K562 (cell line): ENCODE measurements around the gene OBSCN. TPM values are rescaled to one million over a fixed set of nuclear protein-coding genes. Genes with fewer than 3 reads are reported as not detected.

ENCODE experiments used
- ATAC-seq: fragments of 200-7000 bp; cut with Tn5 transposase; 3 replicates; pipeline ENCODE4 v1.9.1; 2020; ENCODE audit warnings: moderate library complexity
- BruUV-seq: library from RNA; stranded (reverse); fragments of 400-500 nt; replicated peaks from 2 replicates; lab custom pipeline; 2021; lab: Mats Ljungman, UMichigan
- CTCF ChIA-PET: fragments of 300-600 bp; formaldehyde crosslinking; extraction: SDS; loops from one replicate; lab custom pipeline; 2021; ENCODE audit warnings: low intra/inter-chr PET ratio; lab: Yijun Ruan, JAX
- POLR2A ChIA-PET: fragments of 300-600, 350-650 bp; sonication (Branson Sonifier 250); formaldehyde crosslinking; extraction: SDS; loops from one replicate; lab custom pipeline; 2021; ENCODE audit warnings: antibody characterized with exemption, inconsistent platforms; lab: Yijun Ruan, JAX
- DNase-seq, 4 experiments: peaks; one replicate each; pipeline versions ENCODE4 v3.0.0 to v3.0.0-alpha.2; 2011 to 2018; ENCODE audit warnings: low spot score in 3 of 4, mixed read lengths in 3 of 4; ENCODE audit errors: extremely low read depth in 1 of 4
- FAIRE-seq: peaks from 2 replicates; lab custom pipeline; 2011; peaks lifted over from hg19 to GRCh38; lab: Jason Lieb, UNC
- H2AFZ ChIP-seq: 2 replicates; pipeline ENCODE4 v1.6.0; 2011; ENCODE audit warnings: low read depth, low read length, control low read depth, inconsistent platforms
- H3K27ac ChIP-seq: fragments of 200-600 bp; 3 replicates; pipeline ENCODE4 v1.8.0; 2011; ENCODE audit warnings: low read depth, mild to moderate bottlenecking, control low read depth, inconsistent platforms, low read length, moderate library complexity, mixed read lengths; ENCODE audit errors: extremely low read depth
- H3K27me3 ChIP-seq, 2 experiments: fragments of 300-600 bp in 1 of 2; 2 replicates in 1 of 2; 3 replicates in 1 of 2; pipeline versions ENCODE4 v1.6.0 to v1.8.0; 2011; ENCODE audit warnings: inconsistent platforms in 2 of 2, low read length in 2 of 2, mild to moderate bottlenecking in 1 of 2, mixed read lengths in 1 of 2, moderate library complexity in 1 of 2; ENCODE audit not compliant: control insufficient read depth in 2 of 2, insufficient read depth in 2 of 2
- H3K36me3 ChIP-seq: fragments of 300-600 bp; 3 replicates; pipeline ENCODE4 v1.8.0; 2011; ENCODE audit warnings: mild to moderate bottlenecking, low read length, inconsistent platforms; ENCODE audit not compliant: control insufficient read depth, insufficient read depth
- H3K4me1 ChIP-seq, 2 experiments: fragments of 200-600 bp in 1 of 2; replicated peaks in 1 of 2; 2 replicates in 1 of 2; 3 replicates in 1 of 2; pipeline versions ENCODE4 v1.5.1 to v1.8.0; 2011; ENCODE audit warnings: inconsistent platforms in 2 of 2, low read length in 2 of 2, mild to moderate bottlenecking in 1 of 2, mixed read lengths in 1 of 2, moderate library complexity in 1 of 2; ENCODE audit not compliant: control insufficient read depth in 2 of 2, insufficient read depth in 2 of 2
- H3K4me2 ChIP-seq: 2 replicates; pipeline ENCODE4 v1.6.1; 2011; ENCODE audit warnings: low read length, control low read depth, inconsistent platforms, mixed read lengths; ENCODE audit not compliant: insufficient read depth
- H3K4me3 ChIP-seq: fragments of 200-600 bp; sonication (generic), shearing (Covaris generic); 2 replicates; pipeline ENCODE4 v1.5.1; 2016; ENCODE audit warnings: control low read depth, inconsistent platforms
- H3K79me2 ChIP-seq: fragments of 200-600 bp; 3 replicates; pipeline ENCODE4 v1.8.0; 2011; ENCODE audit warnings: low read length, inconsistent platforms; ENCODE audit not compliant: control insufficient read depth, insufficient read depth
- H3K9ac ChIP-seq, 2 experiments: 2 replicates each; pipeline versions ENCODE4 v1.6.0 to v1.6.1; 2011; ENCODE audit warnings: low read depth in 2 of 2, low read length in 2 of 2, control low read depth in 1 of 2, inconsistent platforms in 1 of 2, mild to moderate bottlenecking in 1 of 2, mixed read lengths in 1 of 2; ENCODE audit not compliant: insufficient read depth in 1 of 2
- H3K9me1 ChIP-seq: one replicate; pipeline ENCODE4 v1.6.0; 2011; ENCODE audit warnings: inconsistent platforms, mild to moderate bottlenecking, low read length, moderate library complexity; ENCODE audit not compliant: control insufficient read depth, insufficient read depth
- H3K9me3 ChIP-seq: replicated peaks from 2 replicates; pipeline ENCODE4 v1.5.1; 2011; ENCODE audit warnings: low read depth, low read length, inconsistent platforms; ENCODE audit not compliant: control insufficient read depth, insufficient read depth
- H4K20me1 ChIP-seq: replicated peaks from 2 replicates; pipeline ENCODE4 v1.6.1; 2011; ENCODE audit warnings: low read length, inconsistent platforms, mixed read lengths; ENCODE audit not compliant: control insufficient read depth, insufficient read depth
- ARID3A ChIP-seq: IDR thresholded peaks from 2 replicates; pipeline ENCODE4 v1.6.1; 2012; ENCODE audit warnings: low read depth, low read length, improper control_type of control experiment, borderline replicate concordance
- ATF7 ChIP-seq: fragments of 450-650 bp; IDR thresholded peaks from 2 replicates; pipeline ENCODE4 v1.7.1; 2014; ENCODE audit warnings: mild to moderate bottlenecking, moderate library complexity
- BCOR ChIP-seq: fragments of 450-650 bp; IDR thresholded peaks from 2 replicates; pipeline ENCODE4 v1.6.1; 2016
- BMI1 ChIP-seq: fragments of 150-350 bp; IDR thresholded peaks from 2 replicates; pipeline ENCODE4 v1.6.1; 2014; ENCODE audit warnings: low read length
- HNRNPL ChIP-seq: fragments of 200-400 bp; formaldehyde crosslinking; IDR thresholded peaks from 2 replicates; pipeline ENCODE4 v1.6.1; 2017; ENCODE audit warnings: low read depth, mild to moderate bottlenecking, low read length
- KDM5B ChIP-seq: fragments of 200-600 bp; sonication (generic); IDR thresholded peaks from 2 replicates; pipeline ENCODE4 v1.6.1; 2012; ENCODE audit warnings: low read depth, mild to moderate bottlenecking, moderate library complexity, low read length, control low read depth, inconsistent platforms; ENCODE audit not compliant: insufficient replicate concordance
- KLF16 ChIP-seq: IDR thresholded peaks from 2 replicates; pipeline ENCODE4 v1.6.1; 2016; ENCODE audit warnings: antibody characterized with exemption
- NCOA6 ChIP-seq: fragments of 450-650 bp; IDR thresholded peaks from 2 replicates; pipeline ENCODE4 v1.6.1; 2017; ENCODE audit warnings: mild to moderate bottlenecking
- NR4A1 ChIP-seq, 2 experiments: fragments of 250-450 bp in 1 of 2; fragments of 450-650 bp in 1 of 2; sonication (Bioruptor Pico) in 1 of 2; IDR thresholded peaks; 2 replicates each; pipeline versions ENCODE4 v1.4.0 to v1.6.1; 2016 to 2020; ENCODE audit warnings: mild to moderate bottlenecking in 2 of 2, missing compliant biosample characterization in 1 of 2, missing genetic modification characterization in 1 of 2, moderate library complexity in 1 of 2
- RAD51 ChIP-seq: fragments of 450-650 bp; IDR thresholded peaks from 2 replicates; pipeline ENCODE4 v1.7.1; 2016; ENCODE audit warnings: low read depth, mild to moderate bottlenecking, borderline replicate concordance
- RUNX1 ChIP-seq: sonication (generic); IDR thresholded peaks from 2 replicates; pipeline ENCODE4 v1.6.1; 2016; ENCODE audit warnings: antibody characterized with exemption, low read depth
- SAP30 ChIP-seq: fragments of 200-600 bp; sonication (generic); IDR thresholded peaks from 2 replicates; pipeline ENCODE4 v1.6.1; 2012; ENCODE audit warnings: borderline replicate concordance, low read depth, mild to moderate bottlenecking, moderate library complexity, low read length, control low read depth, inconsistent platforms; ENCODE audit not compliant: insufficient read depth, poor library complexity, severe bottlenecking
- TCF7L2 ChIP-seq: fragments of 150-350 bp; IDR thresholded peaks from 2 replicates; pipeline ENCODE4 v1.6.1; 2016; ENCODE audit warnings: low read depth, mild to moderate bottlenecking, low read length, moderate library complexity
- ZFP91 ChIP-seq: sonication (generic); formaldehyde crosslinking; IDR thresholded peaks from 2 replicates; pipeline ENCODE4 v1.8.0; 2022; ENCODE audit warnings: mild to moderate bottlenecking, missing genetic modification reagents
- ZNF354B ChIP-seq: fragments of 250-450 bp; sonication (Bioruptor Pico); IDR thresholded peaks from 2 replicates; pipeline ENCODE4 v1.4.0; 2020
- ZNF780A ChIP-seq: fragments of 250-450 bp; sonication (Bioruptor Pico); IDR thresholded peaks from 2 replicates; pipeline ENCODE4 v1.5.0; 2021; ENCODE audit warnings: mild to moderate bottlenecking
- WGBS: fragments of 100-300 bp; shearing (Covaris generic); methylation state at CpG from one replicate; pipeline ENCODE4 v1.1.6; 2016; ENCODE audit warnings: low coverage, mixed read lengths; ENCODE audit not compliant: insufficient coverage; ENCODE audit errors: missing lambda C conversion rate; 5-methylcytosine and 5-hydroxymethylcytosine counted together
- in situ Hi-C: fragments of 300-500 bp; cut with MboI; formaldehyde crosslinking; loops from 4 replicates; pipeline ENCODE4 v1.15.0; 2018; ENCODE audit warnings: inconsistent platforms, mixed read lengths
- intact Hi-C: fragments of 100-400 bp; cut with micrococcal nuclease; formaldehyde crosslinking; loops from 2 replicates; pipeline ENCODE4 v1.14.2; 2022
- polyA plus RNA-seq, 8 experiments: library from polyadenylated mRNA; depleted of rRNA in 4 of 8; stranded (reverse) in 5 of 8; unstranded in 3 of 8; fragments of >200 nt; fragmentation: Nextera tagmentation in 2 of 8; fragmentation: Illumina TruSeq in 1 of 8; extraction: Ambion mirVana in 2 of 8; extraction: Trizol in 1 of 8; gene quantifications; 2 replicates each; pipeline versions ENCODE4 v1.2.1 to v1.2.3, GENCODE V29; 2011 to 2014; ENCODE audit warnings: inconsistent platforms in 1 of 8, missing spikeins in 1 of 8
- total RNA-seq, 7 experiments: library from RNA; depleted of rRNA in 6 of 7; stranded (reverse); fragments of >200 nt in 6 of 7; fragmentation: Illumina TruSeq in 2 of 7; extraction: Trizol in 2 of 7; gene quantifications; 2 replicates each; pipeline versions ENCODE4 v1.2.1 to v1.2.3, GENCODE V29; 2011 to 2021; ENCODE audit warnings: low replicate concordance in 1 of 7
- TF ChIP-seq, protein P1 (sequence below): fragments of 250-450 bp; sonication (Bioruptor Pico); IDR thresholded peaks from 2 replicates; pipeline ENCODE4 v1.5.0; 2021

OBSCN gene
- total and polyA plus RNA-seq, 9 of the 15 experiments (the other 6 are each of a cell fraction or from before 2014, with no cell fraction given) = 0.18 to 19.7 (median 3.6) TPM

GRCh38 chr1:228343191-228343661 lies 135.4 kb downstream of the OBSCN start:
- no peaks in the 10 kb centered on the region; the same call in 2 of the 3 replicates for H3K36me3 ChIP-seq
- peaks cover 5 to 41% of the 10 kb centered on the region in 2 experiments; a peak in 3 of 5 replicates for H3K4me1 ChIP-seq
- peaks cover 8% of the 10 kb centered on the region; the same call in 1 of the 2 replicates for H3K9me3 ChIP-seq
- WGBS = 65% methylated on average over 13 of the region's 19 CpGs
- no peak for DNase-seq
- in situ Hi-C loops (loop anchor here (10.0 kb wide), 1 partner anchor 112 kb away; a partner anchor contains a TSS), intact Hi-C loops (loop anchor here (5.0 kb wide), 1 partner anchor 49 kb away; no protein-coding TSS in a partner anchor)
- H3K9me1 ChIP-seq = no peaks in the 10 kb centered on the region
- no peak for FAIRE-seq
- ChIA-PET POLR2A (no interaction called here), CTCF (no interaction called here)
- H3K4me2 ChIP-seq = no peak overlapping the region
- H3K79me2 ChIP-seq = no peaks in the 10 kb centered on the region
- H4K20me1 ChIP-seq = no peaks in the 10 kb centered on the region
- ATAC-seq = no peak
- BruUV-seq = no TSS peak
- no peak overlapping the region for H3K9ac ChIP-seq
- H3K4me3 ChIP-seq = no peak overlapping the region
- H3K27me3 ChIP-seq = peaks cover 2 to 24% of the 10 kb centered on the region in 2 experiments; a peak in 4 of 5 replicates
- no peak overlapping the region for H3K27ac ChIP-seq
- H2AFZ ChIP-seq = no peak overlapping the region
- TF ChIP-seq RUNX1 (no peak), ZNF780A (CRISPR knock-in tag) (no peak), HNRNPL (no peak), BCOR (no peak), BMI1 (no peak), TCF7L2 (no peak), KLF16 (no peak), ZNF354B (CRISPR knock-in tag) (no peak), ZFP91 (no peak), ATF7 (no peak), SAP30 (no peak), NCOA6 (no peak), RAD51 (no peak), ARID3A (no peak), KDM5B (no peak), NR4A1 (CRISPR knock-in tag; IDR thresholded peaks at IDR 0.05) (no peak), NR4A1 (tag; IDR thresholded peaks at IDR 0.05) (no peak)
- TF ChIP-seq, protein P1, sequence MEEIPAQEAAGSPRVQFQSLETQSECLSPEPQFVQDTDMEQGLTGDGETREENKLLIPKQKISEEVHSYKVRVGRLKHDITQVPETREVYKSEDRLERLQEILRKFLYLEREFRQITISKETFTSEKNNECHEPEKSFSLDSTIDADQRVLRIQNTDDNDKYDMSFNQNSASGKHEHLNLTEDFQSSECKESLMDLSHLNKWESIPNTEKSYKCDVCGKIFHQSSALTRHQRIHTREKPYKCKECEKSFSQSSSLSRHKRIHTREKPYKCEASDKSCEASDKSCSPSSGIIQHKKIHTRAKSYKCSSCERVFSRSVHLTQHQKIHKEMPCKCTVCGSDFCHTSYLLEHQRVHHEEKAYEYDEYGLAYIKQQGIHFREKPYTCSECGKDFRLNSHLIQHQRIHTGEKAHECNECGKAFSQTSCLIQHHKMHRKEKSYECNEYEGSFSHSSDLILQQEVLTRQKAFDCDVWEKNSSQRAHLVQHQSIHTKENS (CRISPR knock-in tag) = no peak
